HEK293T (cell line): ENCODE results near the gene OSBPL2.

Experiments
- ELF4 ChIP-seq: fragments of 450-650 bp; IDR thresholded peaks from 2 replicates; pipeline ENCODE4 v1.6.1; 2017; ENCODE audit warnings: antibody characterized with exemption
- SUZ12 ChIP-seq: fragments of 450-650 bp; IDR thresholded peaks from 2 replicates; pipeline ENCODE4 v1.6.1; 2016; ENCODE audit warnings: mild to moderate bottlenecking

- TF ChIP-seq ELF4 (no peak), SUZ12 (no peak)
These were observed 73.7 kb downstream of the OSBPL2 start for GRCh38 chr20:62311832-62312661.
